ENCODE measurements around the gene VPS50.
"Not testable (repeated sequence)": the region's sequence is repeated elsewhere in the genome, so short reads cannot be mapped to it uniquely, and the experiment has no call there.

Gene VPS50

DNA sequence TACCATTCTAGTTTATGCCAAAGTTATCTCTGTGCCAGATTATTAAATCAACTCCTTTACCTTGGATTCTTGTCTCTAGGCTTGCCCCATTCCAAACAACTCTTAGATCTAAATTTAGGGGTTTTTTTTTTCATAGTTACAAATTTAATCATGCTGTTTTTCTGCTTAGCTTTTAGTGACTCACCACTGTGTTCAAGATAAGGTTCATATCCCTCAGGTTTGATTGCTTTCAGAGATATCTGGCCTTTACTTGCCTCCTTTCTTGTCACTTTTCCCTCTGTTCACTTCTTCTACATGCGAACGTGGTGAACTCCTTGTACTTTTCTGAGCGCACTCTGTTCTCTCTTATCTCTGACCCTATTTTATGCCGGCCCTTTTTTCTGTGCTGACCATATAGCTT is 78.2 kb downstream of the VPS50 start:
- TF ChIP-seq, protein P1, sequence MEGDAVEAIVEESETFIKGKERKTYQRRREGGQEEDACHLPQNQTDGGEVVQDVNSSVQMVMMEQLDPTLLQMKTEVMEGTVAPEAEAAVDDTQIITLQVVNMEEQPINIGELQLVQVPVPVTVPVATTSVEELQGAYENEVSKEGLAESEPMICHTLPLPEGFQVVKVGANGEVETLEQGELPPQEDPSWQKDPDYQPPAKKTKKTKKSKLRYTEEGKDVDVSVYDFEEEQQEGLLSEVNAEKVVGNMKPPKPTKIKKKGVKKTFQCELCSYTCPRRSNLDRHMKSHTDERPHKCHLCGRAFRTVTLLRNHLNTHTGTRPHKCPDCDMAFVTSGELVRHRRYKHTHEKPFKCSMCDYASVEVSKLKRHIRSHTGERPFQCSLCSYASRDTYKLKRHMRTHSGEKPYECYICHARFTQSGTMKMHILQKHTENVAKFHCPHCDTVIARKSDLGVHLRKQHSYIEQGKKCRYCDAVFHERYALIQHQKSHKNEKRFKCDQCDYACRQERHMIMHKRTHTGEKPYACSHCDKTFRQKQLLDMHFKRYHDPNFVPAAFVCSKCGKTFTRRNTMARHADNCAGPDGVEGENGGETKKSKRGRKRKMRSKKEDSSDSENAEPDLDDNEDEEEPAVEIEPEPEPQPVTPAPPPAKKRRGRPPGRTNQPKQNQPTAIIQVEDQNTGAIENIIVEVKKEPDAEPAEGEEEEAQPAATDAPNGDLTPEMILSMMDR (IDR thresholded peaks at IDR 0.05), result no peak
- no peaks in the 10 kb centered on the region for H3K4me1 Mint-ChIP-seq
- H3K9me3 Mint-ChIP-seq, result no peaks in the 10 kb centered on the region
- H3K27me3 Mint-ChIP-seq (ENCODE audit: low read depth, poor library complexity), result no peaks in the 10 kb centered on the region
- no peaks in the 10 kb centered on the region for H3K36me3 Mint-ChIP-seq (ENCODE audit: low read depth)
- no peak for DNase-seq
- no peak overlapping the region for H3K27ac Mint-ChIP-seq
- H3K4me3 Mint-ChIP-seq, result no peak overlapping the region

DNA sequence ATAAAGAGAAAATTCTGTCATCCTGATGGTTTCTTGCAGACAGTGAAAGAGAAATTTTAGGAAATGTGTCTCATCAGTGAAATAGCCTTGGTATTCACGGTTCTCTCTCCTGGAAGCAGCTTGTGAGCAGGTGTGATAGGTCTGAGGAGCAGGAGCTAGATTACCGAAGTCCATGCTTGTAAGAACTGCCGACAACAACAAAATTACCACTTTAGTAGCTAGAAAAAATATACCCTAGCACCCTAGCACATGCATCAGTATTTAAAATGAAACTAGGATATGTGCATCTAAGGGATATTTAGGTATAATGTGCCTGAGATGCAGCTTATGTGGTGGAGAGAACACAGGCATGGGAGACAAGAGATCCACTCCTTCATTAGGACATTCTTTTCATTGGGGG is 82.3 kb downstream of the VPS50 start:
- no peak overlapping the region for H3K4me3 Mint-ChIP-seq
- TF ChIP-seq, protein P1 (IDR thresholded peaks at IDR 0.05), result no peak
- no peak for DNase-seq
- H3K4me1 Mint-ChIP-seq, result no peaks in the 10 kb centered on the region
- no peaks in the 10 kb centered on the region for H3K27me3 Mint-ChIP-seq (ENCODE audit: low read depth, poor library complexity)
- H3K27ac Mint-ChIP-seq, result no peak overlapping the region
- no peaks in the 10 kb centered on the region for H3K9me3 Mint-ChIP-seq
- peaks cover 8% of the 10 kb centered on the region for H3K36me3 Mint-ChIP-seq (ENCODE audit: low read depth)

DNA sequence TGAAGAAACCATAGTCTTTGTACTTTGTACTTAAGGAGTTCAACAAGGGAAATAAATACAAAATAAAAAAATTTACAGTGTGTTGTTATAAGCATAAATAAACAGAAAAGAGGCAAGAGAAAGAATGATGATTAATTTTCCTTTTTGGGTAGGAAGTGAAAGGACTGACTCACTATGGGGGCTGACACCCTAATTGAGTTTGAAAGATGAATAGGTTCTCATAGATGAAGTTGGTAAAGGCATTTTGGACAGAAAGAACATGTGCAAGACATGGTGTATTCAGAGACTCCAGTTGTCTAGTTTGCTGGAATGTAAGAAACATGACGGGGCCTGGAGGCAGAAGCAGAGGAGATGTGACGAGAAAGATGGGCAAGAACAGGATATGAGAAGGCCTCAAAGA is 83.7 kb downstream of the VPS50 start:
- no peak overlapping the region for H3K4me3 Mint-ChIP-seq
- no peak overlapping the region for H3K27ac Mint-ChIP-seq
- no peaks in the 10 kb centered on the region for H3K4me1 Mint-ChIP-seq
- TF ChIP-seq, protein P1 (IDR thresholded peaks at IDR 0.05), result no peak
- H3K27me3 Mint-ChIP-seq (ENCODE audit: low read depth, poor library complexity), result no peaks in the 10 kb centered on the region
- DNase-seq, result no peak
- peaks cover 13% of the 10 kb centered on the region for H3K36me3 Mint-ChIP-seq (ENCODE audit: low read depth)
- H3K9me3 Mint-ChIP-seq, result no peaks in the 10 kb centered on the region

DNA sequence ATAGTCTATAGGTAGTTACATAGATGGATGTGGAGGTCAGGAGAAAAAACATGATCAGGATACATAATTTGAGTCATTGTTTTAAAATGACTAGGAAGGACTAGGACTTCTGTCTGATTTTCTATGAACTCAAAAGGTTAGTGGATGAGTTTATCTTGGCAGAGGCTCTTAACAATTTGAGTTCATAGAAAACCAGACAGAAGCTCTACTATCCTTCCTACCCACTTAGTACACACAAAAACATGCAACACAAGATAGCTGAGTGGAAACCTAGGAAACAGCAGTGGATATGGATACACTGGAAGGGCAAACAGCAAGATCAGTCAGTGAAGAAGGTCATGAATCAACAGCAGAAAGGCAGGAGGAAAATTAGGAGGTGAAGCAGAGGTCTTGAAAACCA is 84.6 kb downstream of the VPS50 start:
- no peak for DNase-seq
- Mint-ChIP-seq H3K27me3 (ENCODE audit: low read depth, poor library complexity) (no peaks in the 10 kb centered on the region), H3K36me3 (ENCODE audit: low read depth) (peaks cover 21% of the 10 kb centered on the region), H3K4me1 (no peaks in the 10 kb centered on the region), H3K4me3 (no peak overlapping the region), H3K27ac (no peak overlapping the region), H3K9me3 (no peaks in the 10 kb centered on the region)
- TF ChIP-seq, protein P1 (IDR thresholded peaks at IDR 0.05), result no peak

DNA sequence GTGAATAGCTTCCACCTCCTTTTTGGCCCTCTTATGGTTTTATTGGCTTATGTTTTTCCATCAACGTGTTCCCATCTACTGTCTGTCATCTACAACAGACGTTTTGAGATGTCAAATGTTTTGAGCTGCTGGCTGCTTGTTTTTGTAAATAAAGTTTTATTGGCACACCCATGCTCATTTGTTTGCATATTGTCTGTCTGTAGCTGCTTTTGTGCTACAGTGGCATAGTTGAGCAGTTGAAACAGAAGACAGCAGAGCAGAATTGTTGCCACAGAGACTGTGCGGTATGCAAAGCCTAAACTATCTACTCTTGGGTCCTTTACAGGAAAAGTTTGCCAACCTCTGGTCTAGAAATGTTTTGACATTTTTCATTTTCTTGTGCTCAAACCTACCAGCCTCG is 88.7 kb downstream of the VPS50 start:
- peaks cover 7% of the 10 kb centered on the region for H3K9me3 Mint-ChIP-seq
- H3K4me1 Mint-ChIP-seq, result no peaks in the 10 kb centered on the region

DNA sequence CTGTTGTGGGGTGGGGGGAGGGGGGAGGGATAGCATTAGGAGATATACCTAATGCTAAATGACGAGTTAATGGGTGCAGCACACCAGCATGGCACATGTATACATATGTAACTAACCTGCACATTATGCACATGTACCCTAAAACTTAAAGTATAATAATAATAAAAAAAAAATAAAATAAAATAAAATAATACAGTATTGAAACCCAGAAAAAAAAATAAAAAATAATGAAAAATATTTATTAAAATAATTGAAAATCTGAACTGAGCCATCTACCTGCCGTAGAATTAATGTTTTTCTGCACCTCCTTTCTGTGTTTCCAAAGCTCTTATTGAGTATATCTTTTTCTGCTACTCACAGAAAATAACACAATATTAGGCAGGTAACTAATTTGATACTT is 94.1 kb downstream of the VPS50 start:
- not testable (repeated sequence) for H3K27ac Mint-ChIP-seq; DNase-seq; H3K9me3 Mint-ChIP-seq; H3K4me3 Mint-ChIP-seq; H3K4me1 Mint-ChIP-seq; H3K27me3 Mint-ChIP-seq (ENCODE audit: low read depth, poor library complexity)
- peaks cover 24% of the 10 kb centered on the region for H3K36me3 Mint-ChIP-seq (ENCODE audit: low read depth)

More for the DNA sequence above, 88.7 kb downstream of the VPS50 start:
- Mint-ChIP-seq H3K27ac (no peak overlapping the region), H3K4me3 (no peak overlapping the region), H3K27me3 (ENCODE audit: low read depth, poor library complexity) (no peaks in the 10 kb centered on the region), H3K36me3 (ENCODE audit: low read depth) (peaks cover 40% of the 10 kb centered on the region)
- TF ChIP-seq, protein P1 (IDR thresholded peaks at IDR 0.05), result no peak
- no peak for DNase-seq

Data from nephron progenitor cell (in vitro differentiated cells).